T-cell (primary cell): Measurements from ENCODE around the gene NTPCR. TPM values are rescaled to one million over a fixed set of nuclear protein-coding genes. Genes with fewer than 3 reads are reported as not detected.

ENCODE experiments used
- ATAC-seq, 4 experiments: fragments of 200-7000 bp in 3 of 4; fragments of 150-1000 bp in 1 of 4; cut with Tn5 transposase; replicated peaks in 1 of 4; 1 replicate in 3 of 4; 2 replicates in 1 of 4; pipeline ENCODE4 v1.10.0; 2021; ENCODE audit warnings: moderate library complexity in 3 of 4, mild to moderate bottlenecking in 2 of 4, moderate number of reproducible peaks in 1 of 4
- CTCF ChIA-PET, 2 donors: fragments of 300-600 bp; sonication (Branson Sonifier 250); formaldehyde crosslinking; loops; one replicate each; lab custom pipeline; 2022; ENCODE audit warnings: antibody characterized with exemption in 2 of 2; lab: Charles Lee
- POLR2A ChIA-PET, 2 donors: fragments of 300-600 bp; sonication (Branson Sonifier 250); formaldehyde crosslinking; loops; one replicate each; lab custom pipeline; 2022; ENCODE audit warnings: antibody characterized with exemption in 2 of 2; lab: Charles Lee
- DNase-seq, 35 experiments: peaks; one replicate each; pipeline versions ENCODE4 v3.0.0 to v3.0.0-alpha.2; 2013 to 2023
- H3K27ac ChIP-seq: one replicate; pipeline ENCODE4 v1.5.1; 2013; ENCODE audit warnings: low read length
- H3K27me3 ChIP-seq, 2 experiments: replicated peaks in 1 of 2; 1 replicate in 1 of 2; 2 replicates in 1 of 2; pipeline versions ENCODE4 v1.6.1 to v1.7.0; 2013; ENCODE audit warnings: low read length in 1 of 2, mixed read lengths in 1 of 2; ENCODE audit not compliant: control insufficient read depth in 2 of 2, insufficient read depth in 2 of 2; ENCODE audit errors: extremely low read depth in 1 of 2
- H3K36me3 ChIP-seq, 2 donors: 1 replicate in 1 of 2; 2 replicates in 1 of 2; pipeline versions ENCODE4 v1.6.1 to v1.7.0; 2013; ENCODE audit warnings: low read length in 1 of 2; ENCODE audit not compliant: control insufficient read depth in 2 of 2, insufficient read depth in 1 of 2; ENCODE audit errors: extremely low read depth in 1 of 2
- H3K4me1 ChIP-seq, 2 experiments: 1 replicate in 1 of 2; 2 replicates in 1 of 2; pipeline versions ENCODE4 v1.6.1 to v1.7.0; 2013; ENCODE audit warnings: low read length in 2 of 2, mixed read lengths in 1 of 2; ENCODE audit not compliant: insufficient read depth in 2 of 2, control insufficient read depth in 1 of 2; ENCODE audit errors: extremely low read depth in 1 of 2
- H3K4me3 ChIP-seq, 2 donors: 1 replicate in 1 of 2; 2 replicates in 1 of 2; pipeline versions ENCODE4 v1.5.1 to v1.7.0; 2013; ENCODE audit warnings: mild to moderate bottlenecking in 2 of 2, low read length in 1 of 2, moderate library complexity in 1 of 2; ENCODE audit not compliant: control insufficient read depth in 1 of 2; ENCODE audit errors: extremely low read depth in 1 of 2
- H3K9me3 ChIP-seq: 2 replicates; pipeline ENCODE4 v1.7.0; 2013
- H3K27ac Mint-ChIP-seq, 2 donors: one replicate each; pipeline ENCODE4 v1.8.0; 2020 to 2021; ENCODE audit warnings: mild to moderate bottlenecking in 2 of 2, mixed read lengths in 2 of 2
- H3K27me3 Mint-ChIP-seq, 2 donors: one replicate each; pipeline ENCODE4 v1.8.0; 2021 to 2022; ENCODE audit warnings: mixed read lengths in 2 of 2
- H3K36me3 Mint-ChIP-seq: one replicate; pipeline ENCODE4 v1.8.0; 2021; ENCODE audit warnings: mixed read lengths
- H3K4me1 Mint-ChIP-seq, 3 donors: one replicate each; pipeline ENCODE4 v1.8.0; 2020 to 2022; ENCODE audit warnings: mixed read lengths in 3 of 3, mild to moderate bottlenecking in 1 of 3
- H3K4me3 Mint-ChIP-seq, 3 donors: one replicate each; pipeline ENCODE4 v1.8.0; 2020 to 2022; ENCODE audit warnings: mild to moderate bottlenecking in 3 of 3, mixed read lengths in 3 of 3, moderate library complexity in 3 of 3
- H3K9me3 Mint-ChIP-seq, 3 donors: one replicate each; pipeline ENCODE4 v1.8.0; 2020 to 2022; ENCODE audit warnings: mixed read lengths in 3 of 3
- WGBS: methylation state at CpG from one replicate; pipeline ENCODE4 v1.1.5; 2013; ENCODE audit warnings: missing lambda C conversion rate; ENCODE audit not compliant: insufficient coverage; 5-methylcytosine and 5-hydroxymethylcytosine counted together
- total RNA-seq, 35 experiments: library from RNA in 6 of 35; stranded (reverse) in 6 of 35; fragments of 120-200 nt in 1 of 35; gene quantifications; one replicate each; pipeline versions ENCODE4 v1.2.1 to v1.2.4 and lab custom pipeline; 2013 to 2026

The NTPCR gene
- total RNA-seq, 5 donors from 2014 or later (not counting 1 experiment from before 2014, with no cell fraction given): 13.6 to 24.5 (median 17.3) TPM

- peaks cover 0 to 17% of the 10 kb centered on the region in 2 donors for H3K36me3 ChIP-seq
These were observed 34.4 kb downstream of the NTPCR start for GRCh38 chr1:232984577-232985425.

GRCh38 chr1:232985882-232986526, 35.6 kb downstream of the NTPCR start:
- ChIA-PET CTCF (no interaction called here), POLR2A (no interaction called here)
- no peak overlapping the region for H3K4me3 ChIP-seq
- H3K4me1 ChIP-seq: peaks cover 0 to 3% of the 10 kb centered on the region in 2 experiments
- H3K9me3 Mint-ChIP-seq: no peaks in the 10 kb centered on the region
- no peak for ATAC-seq
- H3K4me3 Mint-ChIP-seq: no peak overlapping the region
- peaks cover 0 to 26% of the 10 kb centered on the region in 2 donors for H3K36me3 ChIP-seq
- H3K27me3 ChIP-seq: no peaks in the 10 kb centered on the region
- peaks cover 25% of the 10 kb centered on the region for H3K36me3 Mint-ChIP-seq
- H3K27ac Mint-ChIP-seq: no peak overlapping the region
- H3K27me3 Mint-ChIP-seq: no peaks in the 10 kb centered on the region
- WGBS: 97% methylated on average over 27 of the region's 31 CpGs
- H3K4me1 Mint-ChIP-seq: no peaks in the 10 kb centered on the region
- H3K9me3 ChIP-seq: no peaks in the 10 kb centered on the region
- no peak for DNase-seq
- no peak overlapping the region for H3K27ac ChIP-seq

More at GRCh38 chr1:232984577-232985425, 34.4 kb downstream of the NTPCR start:
- Histone ChIP-seq H3K27ac (no peak overlapping the region), H3K4me1 (no peaks in the 10 kb centered on the region), H3K9me3 (no peaks in the 10 kb centered on the region), H3K4me3 (no peak overlapping the region), H3K27me3 (no peaks in the 10 kb centered on the region)
- Mint-ChIP-seq H3K4me3 (no peak overlapping the region), H3K27ac (peak overlapping the region in 1 of 2 donors; percentile 8), H3K36me3 (peaks cover 19% of the 10 kb centered on the region), H3K4me1 (no peaks in the 10 kb centered on the region), H3K27me3 (no peaks in the 10 kb centered on the region), H3K9me3 (no peaks in the 10 kb centered on the region)
- WGBS: 95% methylated on average over 6 of the region's 10 CpGs
- ChIA-PET CTCF (interaction anchor here in 1 of 2 donors (0.6 kb wide), 1 partner anchor 1068 kb away, joined by 3 read pairs; no protein-coding TSS in a partner anchor), POLR2A (no interaction called here)
- DNase-seq: no peak
- no peak for ATAC-seq

GRCh38 chr1:232986527-232986922, 36.1 kb downstream of the NTPCR start:
- Mint-ChIP-seq H3K27ac (no peak overlapping the region), H3K36me3 (peaks cover 26% of the 10 kb centered on the region), H3K9me3 (no peaks in the 10 kb centered on the region), H3K27me3 (no peaks in the 10 kb centered on the region), H3K4me3 (no peak overlapping the region), H3K4me1 (no peaks in the 10 kb centered on the region)
- no peak overlapping the region for H3K4me3 ChIP-seq
- no peak for DNase-seq
- no peak for ATAC-seq
- no peak overlapping the region for H3K27ac ChIP-seq
- no peaks in the 10 kb centered on the region for H3K9me3 ChIP-seq
- peaks cover 0 to 5% of the 10 kb centered on the region in 2 experiments for H3K4me1 ChIP-seq
- WGBS: 100% methylated on average over 3 of the region's 5 CpGs
- ChIA-PET CTCF (no interaction called here), POLR2A (no interaction called here)
- no peaks in the 10 kb centered on the region for H3K27me3 ChIP-seq
- H3K36me3 ChIP-seq: peaks cover 0 to 31% of the 10 kb centered on the region in 2 donors

GRCh38 chr1:232987046-232987773, 36.8 kb downstream of the NTPCR start:
- ATAC-seq (no peak), DNase-seq (no peak)
- Histone ChIP-seq H3K4me3 (no peak overlapping the region), H3K36me3 (peaks cover 0 to 34% of the 10 kb centered on the region in 2 donors), H3K27me3 (no peaks in the 10 kb centered on the region), H3K9me3 (no peaks in the 10 kb centered on the region), H3K4me1 (peaks cover 0 to 5% of the 10 kb centered on the region in 2 experiments), H3K27ac (no peak overlapping the region)
- Mint-ChIP-seq H3K36me3 (peaks cover 32% of the 10 kb centered on the region), H3K4me3 (no peak overlapping the region), H3K27me3 (no peaks in the 10 kb centered on the region), H3K9me3 (no peaks in the 10 kb centered on the region), H3K27ac (no peak overlapping the region), H3K4me1 (no peaks in the 10 kb centered on the region)
- ChIA-PET CTCF (no interaction called here), POLR2A (no interaction called here)
- 96% methylated on average over 8 of the region's 11 CpGs for WGBS

GRCh38 chr1:232987774-232988140, 37.3 kb downstream of the NTPCR start:
- H3K4me1 ChIP-seq: peaks cover 0 to 5% of the 10 kb centered on the region in 2 experiments
- POLR2A ChIA-PET: no interaction called here
- H3K36me3 ChIP-seq: peaks cover 0 to 38% of the 10 kb centered on the region in 2 donors
- H3K27ac ChIP-seq: no peak overlapping the region
- no peaks in the 10 kb centered on the region for H3K9me3 Mint-ChIP-seq
- ATAC-seq: no peak
- H3K4me3 Mint-ChIP-seq: no peak overlapping the region
- peaks cover 38% of the 10 kb centered on the region for H3K36me3 Mint-ChIP-seq
- no peaks in the 10 kb centered on the region for H3K27me3 ChIP-seq
- no peak overlapping the region for H3K4me3 ChIP-seq
- H3K9me3 ChIP-seq: no peaks in the 10 kb centered on the region
- no peak for DNase-seq
- H3K27ac Mint-ChIP-seq: no peak overlapping the region
- H3K27me3 Mint-ChIP-seq: no peaks in the 10 kb centered on the region
- WGBS: 91% methylated on average over 6 of the region's 13 CpGs
- CTCF ChIA-PET: no interaction called here
- no peaks in the 10 kb centered on the region for H3K4me1 Mint-ChIP-seq

- Histone ChIP-seq H3K9me3 (no peaks in the 10 kb centered on the region), H3K4me3 (no peak overlapping the region), H3K36me3 (peaks cover 0 to 41% of the 10 kb centered on the region in 2 donors), H3K27me3 (no peaks in the 10 kb centered on the region), H3K27ac (no peak overlapping the region), H3K4me1 (peaks cover 0 to 5% of the 10 kb centered on the region in 2 experiments)
- ChIA-PET CTCF (no interaction called here), POLR2A (no interaction called here)
- Mint-ChIP-seq H3K4me3 (no peak overlapping the region), H3K36me3 (peaks cover 46% of the 10 kb centered on the region), H3K27ac (no peak overlapping the region), H3K4me1 (no peaks in the 10 kb centered on the region), H3K9me3 (peaks cover 0 to 4% (median 4%) of the 10 kb centered on the region in 3 donors), H3K27me3 (no peaks in the 10 kb centered on the region)
- no peak for ATAC-seq
- 72% methylated on average over 5 of the region's 8 CpGs for WGBS
- DNase-seq: no peak
These were observed 38.2 kb downstream of the NTPCR start for GRCh38 chr1:232988572-232989040.
